ENCODE results near the gene ASPDH. TPM values are rescaled to one million over a fixed set of nuclear protein-coding genes. Genes with fewer than 3 reads are reported as not detected.

ASPDH gene
- total RNA-seq, 4 donors from 2014 or later = not detected

DNA sequence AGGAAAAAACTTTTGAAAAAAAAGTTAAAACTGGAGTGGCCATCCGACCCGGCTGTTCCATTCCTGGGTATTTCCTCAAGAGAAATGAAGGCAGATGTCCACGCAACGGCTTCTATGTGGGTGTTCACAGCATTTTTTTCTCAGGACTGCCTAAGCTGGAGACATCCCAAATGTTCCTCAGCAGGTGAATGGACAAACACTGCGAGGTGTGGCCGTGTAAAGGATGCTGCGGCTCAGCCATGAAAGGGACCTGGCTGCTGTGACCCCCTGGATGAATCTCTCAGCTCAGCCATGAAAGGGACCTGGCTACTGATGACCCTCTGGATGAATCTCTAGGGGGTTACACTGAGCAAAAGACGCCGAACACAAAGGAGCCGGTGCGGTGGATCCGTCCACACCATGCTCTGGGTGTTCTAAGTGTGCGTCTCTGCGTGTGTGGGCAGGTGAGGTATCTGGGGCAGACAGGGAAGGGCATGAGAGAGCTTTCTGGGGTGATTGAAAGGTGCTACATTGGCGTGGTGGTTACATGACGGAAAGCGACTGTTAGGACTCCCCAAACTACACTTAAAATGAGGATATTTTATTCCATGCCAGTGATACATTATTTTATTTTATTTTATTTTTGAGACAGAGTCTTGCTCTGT, 7.2 kb upstream of the ASPDH start:
- DNase-seq = no peak
- no peaks in the 10 kb centered on the region for H3K4me1 ChIP-seq
- intact Hi-C loops (cut with DNase I; ENCODE audit: low total_unique reads) = no loop called here
- no peaks in the 10 kb centered on the region for H3K9me3 ChIP-seq
- no peaks in the 10 kb centered on the region for H3K36me3 ChIP-seq
- no peak overlapping the region for H3K27ac ChIP-seq
- in situ Hi-C loops (cut with MboI; ENCODE audit: low pct_ligation_motif_present in 1 of 4, low pct_unique_long_range_greater_than_20kb in 1 of 4, low sequenced_read_pairs in 3 of 4) = no loop called here
- TF ChIP-seq POLR2A (IDR thresholded peaks at IDR 0.05) (no peak), POLR2AphosphoS5 (IDR thresholded peaks at IDR 0.05) (no peak), EP300 (IDR thresholded peaks at IDR 0.05; ENCODE audit: low read depth) (no peak)
- TF ChIP-seq, protein P1, sequence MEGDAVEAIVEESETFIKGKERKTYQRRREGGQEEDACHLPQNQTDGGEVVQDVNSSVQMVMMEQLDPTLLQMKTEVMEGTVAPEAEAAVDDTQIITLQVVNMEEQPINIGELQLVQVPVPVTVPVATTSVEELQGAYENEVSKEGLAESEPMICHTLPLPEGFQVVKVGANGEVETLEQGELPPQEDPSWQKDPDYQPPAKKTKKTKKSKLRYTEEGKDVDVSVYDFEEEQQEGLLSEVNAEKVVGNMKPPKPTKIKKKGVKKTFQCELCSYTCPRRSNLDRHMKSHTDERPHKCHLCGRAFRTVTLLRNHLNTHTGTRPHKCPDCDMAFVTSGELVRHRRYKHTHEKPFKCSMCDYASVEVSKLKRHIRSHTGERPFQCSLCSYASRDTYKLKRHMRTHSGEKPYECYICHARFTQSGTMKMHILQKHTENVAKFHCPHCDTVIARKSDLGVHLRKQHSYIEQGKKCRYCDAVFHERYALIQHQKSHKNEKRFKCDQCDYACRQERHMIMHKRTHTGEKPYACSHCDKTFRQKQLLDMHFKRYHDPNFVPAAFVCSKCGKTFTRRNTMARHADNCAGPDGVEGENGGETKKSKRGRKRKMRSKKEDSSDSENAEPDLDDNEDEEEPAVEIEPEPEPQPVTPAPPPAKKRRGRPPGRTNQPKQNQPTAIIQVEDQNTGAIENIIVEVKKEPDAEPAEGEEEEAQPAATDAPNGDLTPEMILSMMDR (IDR thresholded peaks at IDR 0.05) = no peak
- peaks cover 15% of the 10 kb centered on the region for H3K27me3 ChIP-seq
- no peak overlapping the region for H3K4me3 ChIP-seq
- WGBS, 2 donors (ENCODE audit: low coverage in 1 of 2) = 70 to 85% methylated on average over 12 to 17 of the region's 17 CpGs

DNA sequence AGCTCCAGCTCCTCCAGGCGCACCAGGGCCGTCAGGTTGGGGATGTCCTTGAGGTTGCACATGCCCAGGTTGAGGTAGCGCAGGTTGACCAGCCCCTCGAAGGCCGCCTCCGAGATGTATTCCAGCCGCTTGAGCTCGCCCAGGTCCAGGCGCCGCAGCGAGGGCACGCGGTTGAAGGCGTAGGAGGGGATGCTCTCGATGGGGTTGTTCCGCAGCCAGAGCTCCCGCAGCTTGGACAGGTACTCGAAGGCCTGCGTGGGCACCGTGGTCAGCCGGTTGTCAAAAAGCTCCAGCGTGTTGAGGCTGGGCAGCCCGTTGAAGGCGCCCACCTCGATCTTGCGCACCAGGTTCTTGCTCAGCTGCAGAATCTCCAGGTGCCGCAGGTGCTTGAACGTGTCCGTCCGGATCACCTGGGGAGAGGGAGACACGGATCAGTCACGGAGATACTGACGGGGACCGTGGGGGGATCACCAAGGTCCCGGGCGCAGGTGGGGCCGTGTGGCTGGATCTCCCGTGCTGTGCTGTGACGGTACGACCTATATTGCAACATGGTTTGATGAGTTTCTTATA, 5.4 kb upstream of the ASPDH start:
- in situ Hi-C loops (cut with MboI; ENCODE audit: low pct_ligation_motif_present in 1 of 4, low pct_unique_long_range_greater_than_20kb in 1 of 4, low sequenced_read_pairs in 3 of 4) = no loop called here
- H3K9me3 ChIP-seq = no peaks in the 10 kb centered on the region
- TF ChIP-seq POLR2AphosphoS5 (IDR thresholded peaks at IDR 0.05) = no peak

DNA sequence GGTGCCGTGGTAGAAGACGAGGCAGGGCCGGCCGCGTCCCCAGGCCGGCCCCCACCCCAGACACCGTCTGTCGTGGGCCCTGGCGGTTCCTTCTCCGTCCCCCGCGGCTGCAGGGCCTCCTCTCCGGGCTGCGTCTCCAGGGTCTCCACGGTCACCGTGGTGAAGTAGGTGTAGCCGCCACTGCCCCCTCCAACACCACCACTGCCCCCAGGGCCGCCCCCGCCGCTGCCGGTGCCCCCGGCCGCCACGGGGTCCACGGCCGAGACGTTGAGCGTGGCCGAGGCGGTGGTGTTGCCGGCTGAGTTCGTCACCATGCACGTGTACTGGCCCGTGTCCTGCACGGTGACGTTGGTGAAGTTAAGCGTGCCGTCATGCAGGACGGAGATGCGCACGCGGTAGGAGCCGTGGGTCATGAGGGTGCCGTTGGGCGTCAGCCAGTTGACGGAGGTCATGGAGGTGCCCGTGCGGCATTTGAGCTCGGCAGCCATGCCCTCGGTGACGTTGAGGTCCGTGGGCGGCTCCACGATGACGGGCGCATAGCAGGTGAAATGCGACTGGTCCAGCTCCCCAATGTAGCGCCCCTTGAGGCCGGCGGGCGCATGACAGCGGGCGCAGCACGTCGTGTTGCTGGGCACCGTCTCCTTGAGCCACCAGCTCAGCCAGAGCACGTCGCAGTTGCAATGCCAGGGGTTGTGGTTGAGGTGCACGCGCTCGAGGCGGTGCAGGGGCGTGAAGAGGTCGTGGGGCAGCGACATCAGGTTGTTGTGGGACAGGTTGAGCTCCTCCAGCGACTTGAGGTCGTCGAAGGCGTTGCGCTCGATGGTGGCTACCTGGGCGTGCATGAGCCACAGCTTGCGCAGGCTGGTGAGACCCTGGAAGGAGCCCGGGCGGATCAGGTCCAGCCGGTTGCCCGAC, 4.6 kb upstream of the ASPDH start:
- no peak for DNase-seq
- 95% methylated on average over 85 of the region's 87 CpGs; no CpG with 5 or more reads in 1 of the 2 donors for WGBS, 2 donors (ENCODE audit: low coverage in 1 of 2)
- intact Hi-C loops (cut with DNase I; ENCODE audit: low total_unique reads) = no loop called here

More for the DNA sequence above, 5.4 kb upstream of the ASPDH start:
- whole genome bisulfite sequencing, 2 donors (ENCODE audit: low coverage in 1 of 2) = 94% methylated on average over 24 of the region's 40 CpGs; no CpG with 5 or more reads in 1 of the 2 donors
- Histone ChIP-seq H3K4me1 (no peaks in the 10 kb centered on the region), H3K4me3 (no peak overlapping the region), H3K36me3 (no peaks in the 10 kb centered on the region), H3K27ac (no peak overlapping the region), H3K27me3 (peaks cover 28% of the 10 kb centered on the region)
- DNase-seq = no peak
- intact Hi-C loops (cut with DNase I; ENCODE audit: low total_unique reads) = no loop called here

DNA sequence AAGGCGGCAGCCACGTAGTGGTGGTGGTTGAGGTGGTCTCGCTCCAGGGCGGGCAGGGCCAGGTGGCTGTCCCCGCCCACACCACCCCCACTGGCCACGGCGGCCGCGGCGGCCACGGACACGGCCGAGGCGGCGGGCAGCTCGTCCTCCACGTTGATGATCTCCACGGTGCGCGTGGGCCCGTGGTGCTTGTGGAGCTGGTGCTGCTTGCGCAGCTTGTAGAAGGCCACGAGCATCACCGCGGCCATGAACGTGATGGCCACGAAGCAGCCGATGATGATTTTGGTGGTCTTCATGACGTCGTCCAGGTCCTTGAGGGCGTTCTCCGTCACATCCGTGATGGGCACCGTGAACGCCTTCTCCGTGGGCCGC, 4.0 kb upstream of the ASPDH start:
- no peak for DNase-seq
- in situ Hi-C loops (cut with MboI; ENCODE audit: low pct_ligation_motif_present in 1 of 4, low pct_unique_long_range_greater_than_20kb in 1 of 4, low sequenced_read_pairs in 3 of 4) (no loop called here), intact Hi-C loops (cut with DNase I; ENCODE audit: low total_unique reads) (no loop called here)
- H3K27me3 ChIP-seq = peaks cover 30% of the 10 kb centered on the region
- H3K4me1 ChIP-seq = no peaks in the 10 kb centered on the region
- H3K36me3 ChIP-seq = no peaks in the 10 kb centered on the region
- WGBS, 2 donors (ENCODE audit: low coverage in 1 of 2) = 95% methylated on average over 37 of the region's 37 CpGs; no CpG with 5 or more reads in 1 of the 2 donors
- no peak overlapping the region for H3K4me3 ChIP-seq
- no peak overlapping the region for H3K27ac ChIP-seq
- no peaks in the 10 kb centered on the region for H3K9me3 ChIP-seq
- TF ChIP-seq EP300 (IDR thresholded peaks at IDR 0.05; ENCODE audit: low read depth) = no peak
- TF ChIP-seq, protein P1 (IDR thresholded peaks at IDR 0.05) = no peak
- no peak for TF ChIP-seq POLR2AphosphoS5 (IDR thresholded peaks at IDR 0.05)
- TF ChIP-seq POLR2A (IDR thresholded peaks at IDR 0.05) = no peak

More for the DNA sequence above, 4.6 kb upstream of the ASPDH start:
- Histone ChIP-seq H3K27ac (no peak overlapping the region), H3K4me1 (no peaks in the 10 kb centered on the region), H3K9me3 (no peaks in the 10 kb centered on the region), H3K36me3 (no peaks in the 10 kb centered on the region), H3K27me3 (peaks cover 30% of the 10 kb centered on the region), H3K4me3 (no peak overlapping the region)
- in situ Hi-C loops (cut with MboI; ENCODE audit: low pct_ligation_motif_present in 1 of 4, low pct_unique_long_range_greater_than_20kb in 1 of 4, low sequenced_read_pairs in 3 of 4) = no loop called here
- TF ChIP-seq, protein P1 (IDR thresholded peaks at IDR 0.05) = no peak
- TF ChIP-seq POLR2AphosphoS5 (IDR thresholded peaks at IDR 0.05) = no peak
- no peak for TF ChIP-seq EP300 (IDR thresholded peaks at IDR 0.05; ENCODE audit: low read depth)
- TF ChIP-seq POLR2A (IDR thresholded peaks at IDR 0.05) = no peak

All from transverse colon (tissue), 4 donors.